GM18498 (cell line): ENCODE data around the gene PLEKHM2.
"Not testable (repeated sequence)": the region's sequence is repeated elsewhere in the genome, so short reads cannot be mapped to it uniquely, and the experiment has no call there.

Source experiments
- ATAC-seq: cut with Tn5 transposase; IDR thresholded peaks from one replicate; pipeline ENCODE4 v1.9.1; 2021; ENCODE audit warnings: mild to moderate bottlenecking, moderate library complexity; ENCODE audit not compliant: unreplicated experiment

The PLEKHM2 gene, protein sequence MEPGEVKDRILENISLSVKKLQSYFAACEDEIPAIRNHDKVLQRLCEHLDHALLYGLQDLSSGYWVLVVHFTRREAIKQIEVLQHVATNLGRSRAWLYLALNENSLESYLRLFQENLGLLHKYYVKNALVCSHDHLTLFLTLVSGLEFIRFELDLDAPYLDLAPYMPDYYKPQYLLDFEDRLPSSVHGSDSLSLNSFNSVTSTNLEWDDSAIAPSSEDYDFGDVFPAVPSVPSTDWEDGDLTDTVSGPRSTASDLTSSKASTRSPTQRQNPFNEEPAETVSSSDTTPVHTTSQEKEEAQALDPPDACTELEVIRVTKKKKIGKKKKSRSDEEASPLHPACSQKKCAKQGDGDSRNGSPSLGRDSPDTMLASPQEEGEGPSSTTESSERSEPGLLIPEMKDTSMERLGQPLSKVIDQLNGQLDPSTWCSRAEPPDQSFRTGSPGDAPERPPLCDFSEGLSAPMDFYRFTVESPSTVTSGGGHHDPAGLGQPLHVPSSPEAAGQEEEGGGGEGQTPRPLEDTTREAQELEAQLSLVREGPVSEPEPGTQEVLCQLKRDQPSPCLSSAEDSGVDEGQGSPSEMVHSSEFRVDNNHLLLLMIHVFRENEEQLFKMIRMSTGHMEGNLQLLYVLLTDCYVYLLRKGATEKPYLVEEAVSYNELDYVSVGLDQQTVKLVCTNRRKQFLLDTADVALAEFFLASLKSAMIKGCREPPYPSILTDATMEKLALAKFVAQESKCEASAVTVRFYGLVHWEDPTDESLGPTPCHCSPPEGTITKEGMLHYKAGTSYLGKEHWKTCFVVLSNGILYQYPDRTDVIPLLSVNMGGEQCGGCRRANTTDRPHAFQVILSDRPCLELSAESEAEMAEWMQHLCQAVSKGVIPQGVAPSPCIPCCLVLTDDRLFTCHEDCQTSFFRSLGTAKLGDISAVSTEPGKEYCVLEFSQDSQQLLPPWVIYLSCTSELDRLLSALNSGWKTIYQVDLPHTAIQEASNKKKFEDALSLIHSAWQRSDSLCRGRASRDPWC

DNA sequence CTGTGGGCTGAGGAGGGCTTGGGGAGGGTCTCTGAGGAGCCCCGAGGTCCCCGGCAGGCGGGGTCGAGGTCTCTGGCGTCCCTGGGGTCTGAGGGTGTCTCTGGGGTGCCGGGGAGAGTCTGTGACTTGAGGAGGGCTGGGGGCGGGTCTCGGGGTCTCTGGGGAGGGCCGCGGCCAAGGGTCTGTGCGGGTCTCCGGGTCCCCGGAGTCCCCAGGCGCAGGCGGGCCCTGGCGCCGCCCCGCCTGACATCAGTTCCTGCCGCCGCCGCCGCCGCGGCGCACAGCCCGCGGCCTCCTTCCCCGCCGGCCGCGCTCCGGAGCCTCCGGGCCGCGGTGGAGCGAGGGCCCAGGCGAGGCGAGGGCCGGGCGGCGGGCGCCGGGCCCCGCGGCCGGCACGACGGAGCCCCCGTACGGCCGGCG, at the start of gene PLEKHM2:
Gene PLEKHM2, plus strand, starts transcription at position 279 of the 420 bp plus-strand sequence. CDS start 239 bp downstream, outside the sequence.
- peak; percentile 73 for ATAC-seq

DNA sequence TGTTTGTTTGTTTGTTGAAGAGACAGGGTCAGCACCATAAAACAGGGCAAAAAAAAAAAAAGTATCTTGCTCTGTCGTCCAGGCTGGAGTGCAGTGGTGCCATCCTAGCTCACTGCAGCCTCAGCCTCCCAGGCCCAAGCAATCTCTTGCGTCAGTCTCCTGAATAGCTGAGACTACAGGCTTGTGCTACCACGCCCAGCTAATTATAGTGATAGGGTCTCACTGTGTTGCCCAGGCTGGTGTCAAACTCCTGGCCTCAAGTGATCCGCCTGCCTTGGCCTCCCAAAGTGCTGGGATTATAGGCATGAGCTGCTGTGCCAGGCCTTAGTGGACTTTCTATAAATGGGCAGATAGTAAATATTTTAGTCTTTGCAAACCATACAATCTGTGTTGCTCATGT, 47.7 kb upstream of the PLEKHM2 start:
- no peak for ATAC-seq

DNA sequence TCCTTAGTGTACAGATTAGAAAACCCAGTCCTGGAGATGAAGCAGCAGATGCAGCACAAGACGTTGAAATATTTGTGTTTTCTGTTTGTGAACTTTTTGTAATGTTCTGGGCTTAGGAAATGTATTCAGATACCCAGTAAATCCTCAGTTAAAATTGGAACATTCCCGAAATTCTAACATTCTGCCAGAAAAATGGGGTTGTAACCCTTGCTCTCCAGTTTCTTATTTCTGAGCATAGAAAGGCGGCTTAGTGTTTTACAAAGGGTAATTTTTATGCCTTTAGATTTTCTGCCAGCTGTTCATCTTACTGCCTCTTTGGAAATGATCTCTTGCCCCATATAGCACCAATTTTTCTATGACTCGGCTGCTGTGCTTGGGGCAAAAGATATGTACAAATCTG, 46.3 kb upstream of the PLEKHM2 start:
- ATAC-seq: no peak

DNA sequence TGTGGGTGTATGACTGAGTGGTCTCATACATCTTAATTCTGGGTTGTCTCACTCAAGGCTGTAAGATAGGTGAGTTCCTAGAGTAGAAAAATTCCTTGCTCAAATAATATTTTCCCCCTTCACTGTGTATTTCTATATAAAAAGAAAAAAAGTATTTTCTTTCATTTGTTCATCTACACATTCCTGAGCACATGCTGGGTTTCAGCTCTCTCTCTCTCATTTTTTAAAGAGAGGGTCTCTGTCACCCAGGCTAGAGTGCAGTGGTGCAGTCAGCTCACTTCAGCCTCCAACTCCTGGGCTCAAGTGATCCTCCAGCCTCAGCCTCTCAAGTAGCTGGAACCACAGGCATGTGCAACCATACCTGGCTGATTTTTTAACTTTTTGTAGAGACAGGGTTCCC, 44.9 kb upstream of the PLEKHM2 start:
- no peak for ATAC-seq

DNA sequence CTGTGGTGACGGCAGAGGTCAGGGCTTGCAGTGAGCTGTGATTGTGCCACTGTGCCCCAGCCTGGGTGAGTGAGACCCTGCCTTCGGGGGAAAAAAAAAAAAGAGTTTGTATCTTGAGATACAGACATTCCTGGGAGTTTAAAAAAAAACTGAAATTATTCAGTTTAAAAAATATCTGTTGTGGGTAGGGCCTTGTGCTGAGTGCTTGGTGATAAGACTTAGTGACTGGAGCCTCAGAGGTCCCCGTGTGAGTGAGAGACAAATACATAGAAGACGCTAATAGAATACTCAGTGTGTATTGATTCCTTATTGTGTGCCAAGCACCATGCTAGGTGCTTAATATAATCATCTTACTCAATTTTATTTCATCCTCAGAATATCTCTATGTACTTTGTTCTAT, 44.2 kb upstream of the PLEKHM2 start:
- ATAC-seq: no peak

DNA sequence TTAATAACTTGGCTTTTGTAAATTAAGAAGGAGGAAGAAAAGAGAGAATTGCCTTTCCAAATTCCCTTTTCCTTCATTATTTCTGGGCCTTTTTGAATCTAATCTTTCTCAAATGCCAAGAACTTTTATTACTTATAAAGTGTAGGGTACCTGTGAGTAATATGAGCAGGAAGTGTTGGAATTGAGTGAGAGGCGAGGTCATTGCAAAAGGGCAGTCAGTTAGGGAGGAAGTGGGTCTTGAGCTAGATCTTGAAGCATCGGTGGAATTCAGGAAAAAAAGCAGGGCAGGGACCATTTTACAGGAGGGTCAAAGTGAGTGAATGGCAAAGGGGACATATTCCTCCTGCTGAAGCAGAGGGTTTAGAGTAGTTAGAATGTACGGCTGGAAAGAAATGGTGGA, 43.5 kb upstream of the PLEKHM2 start:
- ATAC-seq: no peak

DNA sequence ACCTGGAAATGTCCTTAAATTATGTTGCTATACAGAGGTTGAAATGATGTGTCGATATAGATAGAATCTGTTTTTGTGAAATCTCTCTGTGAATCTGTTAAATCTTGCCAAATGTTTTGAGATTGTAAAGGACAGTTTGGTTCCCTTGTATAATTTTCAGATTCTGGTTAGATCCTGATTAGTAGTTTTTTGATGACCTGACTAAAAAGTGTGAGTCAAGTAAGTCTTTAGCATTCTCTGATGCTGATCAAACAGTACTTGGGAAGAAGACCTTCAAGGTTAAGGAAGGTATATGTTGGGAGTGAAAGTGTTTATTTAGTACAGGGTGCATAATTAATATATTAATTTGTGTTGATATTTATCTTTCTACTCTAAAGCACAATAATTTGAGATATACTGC, 34.2 kb upstream of the PLEKHM2 start:
- no peak for ATAC-seq

DNA sequence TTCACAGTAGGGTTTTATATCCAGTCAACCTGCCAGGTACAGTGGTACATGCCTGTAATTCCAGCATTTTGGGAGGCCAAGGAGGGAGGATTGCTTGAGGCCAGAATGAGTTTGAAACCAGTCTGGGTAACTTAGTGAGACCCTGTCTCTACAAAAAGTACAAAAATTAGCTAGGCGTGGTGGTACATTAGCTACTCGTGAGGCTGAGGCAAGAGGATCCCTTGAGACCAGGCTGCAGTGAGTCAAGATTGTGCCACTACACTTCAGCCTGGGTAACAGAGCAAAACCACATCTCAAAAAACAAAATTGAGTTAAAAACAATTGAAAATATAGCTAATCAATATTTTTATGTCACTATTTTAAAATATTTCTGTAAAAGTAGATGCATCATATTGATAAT, 33.7 kb upstream of the PLEKHM2 start:
- ATAC-seq: no peak

DNA sequence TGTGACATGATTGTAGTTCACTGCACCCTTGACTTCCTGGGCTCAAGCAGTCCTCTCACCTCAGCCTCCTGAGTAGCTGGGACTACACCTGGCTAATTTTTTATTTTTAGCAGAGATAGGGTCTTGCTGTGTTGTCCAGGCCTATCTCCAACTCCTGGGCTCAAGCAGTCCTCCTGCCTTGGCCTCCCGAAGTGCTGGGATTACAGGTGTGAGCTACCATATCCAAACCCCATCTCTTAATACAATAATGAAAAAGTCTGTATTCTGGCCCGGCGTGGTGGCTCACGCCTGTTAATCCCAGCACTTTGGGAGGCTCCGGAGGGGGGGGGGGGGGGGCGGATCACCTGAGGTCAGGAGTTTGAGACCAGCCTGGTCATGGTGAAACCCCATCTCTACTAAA, 32.0 kb upstream of the PLEKHM2 start:
- not testable (repeated sequence) for ATAC-seq

DNA sequence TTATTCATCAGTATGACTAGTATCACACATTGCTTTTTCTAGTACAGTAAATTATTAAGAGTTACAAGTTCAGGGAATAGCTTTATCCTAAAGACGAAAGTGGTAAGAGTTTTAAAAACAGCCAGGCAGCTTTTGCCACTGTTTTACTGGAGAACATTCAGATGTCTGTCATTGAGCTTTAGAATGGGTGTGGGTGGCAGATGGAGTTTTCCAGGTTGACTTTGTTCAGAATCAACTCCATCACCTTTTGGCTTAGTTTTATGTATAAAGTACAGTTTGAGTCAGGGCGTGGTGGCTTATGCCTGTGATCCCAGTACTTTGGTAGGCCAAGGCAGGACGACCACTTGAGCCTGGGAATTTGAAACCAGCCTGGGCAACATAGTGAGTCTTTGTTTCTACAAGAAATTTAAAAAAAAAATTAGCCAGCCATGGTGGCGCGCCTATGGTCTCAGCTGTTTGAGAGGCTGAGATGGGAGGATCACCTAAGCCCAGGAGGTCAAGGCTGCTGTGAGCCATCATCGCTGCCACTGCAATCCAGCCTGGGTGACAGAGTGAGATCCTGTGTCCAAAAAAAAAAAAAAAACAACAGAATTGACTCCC, 29.9 kb upstream of the PLEKHM2 start:
- no peak for ATAC-seq

DNA sequence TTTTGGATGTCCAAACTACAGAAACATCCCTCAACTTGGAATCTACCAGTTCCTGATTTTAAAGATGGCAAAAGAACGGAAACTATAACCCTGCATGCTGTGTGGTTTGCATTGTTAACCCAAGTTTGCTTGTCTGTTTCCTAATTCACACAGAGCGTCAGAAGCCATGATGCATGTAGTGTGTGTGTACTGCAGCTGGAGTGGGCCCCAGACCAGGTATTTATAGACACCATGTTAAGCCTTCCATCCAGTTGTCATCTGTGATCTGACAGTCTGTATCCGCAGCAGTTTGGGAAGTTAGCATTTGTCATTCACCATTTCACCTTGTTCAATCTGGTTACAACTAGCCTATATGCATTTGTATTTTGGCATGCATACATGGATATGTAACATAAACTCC, 27.7 kb upstream of the PLEKHM2 start:
- no peak for ATAC-seq

DNA sequence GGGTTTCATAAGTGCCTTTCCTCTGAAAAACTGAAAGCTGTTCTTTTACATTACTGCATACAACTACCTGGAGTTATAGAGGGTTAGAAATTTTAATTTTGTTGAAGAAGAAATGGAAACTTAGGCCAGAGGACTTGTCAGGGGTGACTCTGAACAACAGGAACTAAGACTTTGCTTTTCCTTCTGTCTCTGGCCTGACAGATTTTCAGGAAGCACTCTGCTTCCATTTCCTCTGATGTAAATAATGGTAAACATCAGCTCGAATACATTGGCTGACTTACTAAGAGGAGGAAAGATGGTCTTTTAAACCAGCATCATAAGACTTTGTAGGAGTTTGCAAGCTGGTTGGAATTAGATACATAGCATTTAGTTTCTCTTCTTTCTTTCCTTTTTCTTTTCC, 27.1 kb upstream of the PLEKHM2 start:
- no peak for ATAC-seq

DNA sequence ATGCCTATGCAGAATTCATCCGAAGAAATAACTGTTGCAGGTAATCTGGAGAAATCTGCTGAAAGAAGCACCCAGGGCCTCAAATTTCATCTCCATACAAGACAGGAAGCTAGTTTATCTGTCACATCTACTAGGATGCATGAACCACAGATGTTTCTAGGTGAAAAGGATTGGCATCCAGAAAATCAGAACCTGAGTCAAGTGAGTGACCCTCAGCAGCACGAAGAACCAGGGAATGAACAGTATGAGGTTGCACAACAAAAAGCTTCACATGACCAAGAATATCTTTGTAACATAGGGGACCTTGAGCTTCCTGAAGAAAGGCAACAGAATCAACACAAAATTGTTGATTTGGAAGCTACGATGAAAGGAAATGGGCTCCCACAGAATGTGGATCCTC, 24.0 kb upstream of the PLEKHM2 start:
- no peak for ATAC-seq

DNA sequence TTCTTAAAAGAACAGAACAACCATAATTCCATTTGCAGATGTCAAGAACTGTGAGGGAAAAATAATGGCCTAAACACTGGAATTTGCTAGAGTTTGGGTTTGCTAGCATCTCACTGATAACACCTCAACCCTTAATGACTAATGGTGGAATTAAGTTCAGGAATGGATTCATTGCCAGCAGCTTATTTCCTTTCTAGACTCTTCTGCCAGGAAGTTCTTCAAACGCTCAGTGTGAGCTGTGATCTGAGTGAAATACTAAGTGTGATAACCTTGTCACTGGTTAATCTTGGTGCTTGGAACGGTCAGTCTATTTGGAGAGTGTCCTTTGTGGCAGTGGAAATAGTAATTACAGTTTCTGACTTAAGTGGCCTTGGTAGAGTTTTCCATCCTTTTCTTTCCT, 21.6 kb upstream of the PLEKHM2 start:
- no peak for ATAC-seq

DNA sequence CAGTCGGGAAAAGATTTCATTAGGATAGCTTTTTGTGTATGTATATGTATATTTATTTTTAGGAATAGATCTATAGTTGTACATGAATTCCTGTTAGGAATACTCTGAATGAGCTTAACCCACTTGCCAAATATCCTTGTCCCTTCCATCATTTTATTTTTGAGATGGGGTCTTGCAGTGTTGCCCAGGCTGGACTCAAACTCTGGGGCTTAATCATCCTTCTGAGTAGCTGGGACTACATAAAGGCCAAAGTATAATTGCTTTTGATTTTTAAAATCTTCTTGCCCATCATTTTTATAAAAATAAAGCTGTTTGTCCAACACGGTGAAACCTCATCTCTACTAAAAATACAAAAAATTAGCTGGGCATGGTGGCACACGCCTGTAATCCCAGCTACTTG, 20.2 kb upstream of the PLEKHM2 start:
- ATAC-seq: no peak

DNA sequence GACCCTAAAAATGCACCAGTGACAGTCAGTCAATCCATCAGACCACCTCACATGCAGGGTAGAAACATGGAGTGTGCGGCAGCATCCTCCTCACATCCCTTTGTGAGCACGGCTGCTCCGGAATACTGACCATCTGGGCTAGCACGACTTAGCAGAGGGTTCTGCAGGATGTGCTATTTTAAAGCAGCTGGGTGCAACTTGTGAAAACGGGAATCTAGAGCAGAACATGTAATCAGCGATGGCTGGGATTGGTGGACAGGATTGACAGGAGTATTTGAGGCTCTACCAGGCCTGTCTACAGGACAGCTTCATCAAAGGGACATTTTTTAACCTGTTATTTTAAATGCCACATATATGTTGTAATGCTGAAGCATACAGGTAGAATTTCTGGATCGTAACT, 16.8 kb upstream of the PLEKHM2 start:
- no peak for ATAC-seq

DNA sequence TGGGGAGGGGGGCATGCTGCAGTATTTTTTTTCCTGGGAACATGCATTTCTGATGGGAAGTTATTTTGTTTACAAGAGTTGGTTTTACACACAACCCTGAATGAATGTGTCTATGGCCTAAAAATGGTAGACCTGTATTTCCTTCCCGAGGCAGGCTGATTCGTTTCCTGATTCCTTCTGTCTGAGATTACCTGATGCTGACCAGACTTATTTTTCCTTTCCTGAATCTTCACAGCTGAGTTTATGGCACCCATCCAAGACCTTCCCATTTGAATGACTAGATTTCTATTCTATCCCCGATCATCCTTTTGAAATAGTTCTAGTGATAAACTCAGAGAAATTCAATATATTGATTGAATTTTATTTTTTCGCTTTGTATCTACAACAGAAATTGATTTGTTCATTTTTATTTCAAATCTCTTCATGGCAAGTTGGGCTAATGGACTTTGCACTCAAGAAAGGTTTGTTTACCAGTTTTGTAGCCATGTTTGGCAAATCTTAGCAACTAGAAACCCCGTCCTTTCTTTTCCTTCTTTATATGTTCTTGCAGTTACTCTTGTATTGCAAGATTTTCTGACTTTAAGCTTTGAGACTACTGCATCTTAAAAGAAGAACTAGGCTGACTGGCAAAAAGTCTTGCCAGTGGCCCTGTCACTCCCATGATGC, 15.9 kb upstream of the PLEKHM2 start:
- no peak for ATAC-seq

DNA sequence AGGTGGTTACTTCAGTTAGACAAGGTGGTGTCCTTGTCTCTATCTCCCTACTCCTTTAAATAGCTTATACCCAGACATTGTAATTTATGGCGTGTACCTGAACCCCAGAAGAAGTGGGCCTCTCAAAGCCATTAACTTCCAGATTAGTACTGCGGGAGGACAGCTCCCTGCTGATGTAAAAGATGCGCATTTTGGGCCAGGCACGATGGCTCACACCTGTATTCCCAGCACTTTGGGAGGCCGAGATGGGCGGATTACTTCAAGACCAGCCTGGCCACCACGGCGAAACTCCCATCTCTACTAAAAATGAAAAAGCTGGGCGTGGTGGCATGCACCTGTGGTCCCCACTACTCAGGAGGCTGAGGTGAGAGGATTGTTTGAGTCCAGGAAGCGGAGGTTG, 15.0 kb upstream of the PLEKHM2 start:
- ATAC-seq: no peak

DNA sequence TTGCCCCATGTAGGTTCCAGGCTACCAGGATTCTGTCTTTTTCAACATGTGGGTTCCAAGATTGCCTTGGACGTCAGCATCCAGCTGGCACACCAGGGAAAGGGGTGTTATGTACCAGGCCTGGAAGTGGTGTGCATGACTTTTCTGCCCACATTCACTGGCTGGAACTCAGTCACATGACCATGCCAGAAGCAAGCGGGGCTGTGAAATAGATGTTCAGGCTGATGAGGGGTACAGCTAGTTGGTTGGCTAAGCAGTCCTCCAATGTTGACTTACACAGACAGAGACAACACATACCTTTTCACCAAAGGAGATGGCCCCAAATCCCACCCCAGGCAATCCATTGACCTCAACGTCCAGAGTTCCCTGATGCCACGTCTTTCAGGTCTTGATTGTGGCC, 14.3 kb upstream of the PLEKHM2 start:
- ATAC-seq: no peak

DNA sequence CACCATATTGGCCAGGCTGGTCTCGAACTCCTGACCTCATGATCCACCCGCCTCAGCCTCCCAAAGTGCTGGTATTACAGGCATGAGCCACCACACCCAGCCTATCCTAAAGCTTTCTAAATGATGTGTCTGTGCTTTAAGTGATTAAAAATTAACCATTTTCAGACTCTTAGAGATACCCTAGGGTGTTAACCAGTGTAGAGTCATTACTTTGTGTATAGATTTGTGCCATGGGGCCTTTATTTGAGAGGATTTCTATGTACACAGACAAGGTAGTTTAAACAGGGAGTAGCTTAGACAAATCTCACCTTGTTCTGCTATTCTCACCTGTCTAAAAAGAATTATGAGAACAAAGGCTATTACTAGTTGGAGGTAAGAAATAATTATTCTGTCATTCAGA, 12.7 kb upstream of the PLEKHM2 start:
- ATAC-seq: no peak
